ENCODE results near the gene HOXD3.

Gene HOXD3

GRCh38 chr2:176181551-176181950 is 24.4 kb downstream of the HOXD3 start:
- DNase-seq, result no peak

DNA sequence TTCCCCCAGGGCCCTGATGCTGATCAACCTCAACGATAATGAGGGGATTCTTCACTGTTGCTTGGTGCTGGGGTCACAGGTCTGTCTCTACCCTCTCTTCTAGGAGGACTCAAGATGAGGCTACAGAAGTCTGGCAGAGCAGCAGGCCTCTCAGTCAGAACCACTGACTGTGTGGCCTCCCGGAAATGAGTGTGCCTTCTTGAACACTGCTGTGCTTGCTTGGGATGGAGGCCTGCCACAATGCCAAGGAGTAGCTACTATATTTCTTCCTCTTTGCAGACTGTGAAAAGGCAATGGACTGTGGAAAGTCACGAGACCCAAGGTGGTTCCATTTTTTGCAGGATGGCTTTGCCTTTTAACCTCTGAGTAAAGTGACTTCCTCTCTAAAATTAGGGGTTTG is 25.6 kb downstream of the HOXD3 start:
- DNase-seq, result no peak

DNA sequence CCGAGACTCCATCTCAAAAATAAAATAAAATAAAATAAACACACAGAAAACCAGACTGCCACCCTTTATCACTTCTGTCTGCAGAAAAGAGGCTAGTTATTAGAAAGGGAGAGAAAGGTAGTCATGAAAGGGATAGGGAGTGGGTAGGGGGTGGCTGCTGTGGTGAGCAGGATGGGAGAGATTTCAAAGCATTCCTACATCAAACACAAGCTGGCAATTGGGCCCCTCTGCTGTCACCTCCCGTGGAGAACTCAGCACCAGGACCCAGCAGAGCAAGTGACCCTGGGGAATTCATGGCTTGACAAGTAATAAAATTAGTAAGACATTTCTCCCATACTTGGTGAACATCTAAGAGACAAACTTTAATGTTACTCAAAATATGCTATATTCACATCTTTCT is 27.6 kb downstream of the HOXD3 start:
- DNase-seq, result no peak

GRCh38 chr2:176186024-176186423 is 28.9 kb downstream of the HOXD3 start:
- DNase-seq, result no peak

DNA sequence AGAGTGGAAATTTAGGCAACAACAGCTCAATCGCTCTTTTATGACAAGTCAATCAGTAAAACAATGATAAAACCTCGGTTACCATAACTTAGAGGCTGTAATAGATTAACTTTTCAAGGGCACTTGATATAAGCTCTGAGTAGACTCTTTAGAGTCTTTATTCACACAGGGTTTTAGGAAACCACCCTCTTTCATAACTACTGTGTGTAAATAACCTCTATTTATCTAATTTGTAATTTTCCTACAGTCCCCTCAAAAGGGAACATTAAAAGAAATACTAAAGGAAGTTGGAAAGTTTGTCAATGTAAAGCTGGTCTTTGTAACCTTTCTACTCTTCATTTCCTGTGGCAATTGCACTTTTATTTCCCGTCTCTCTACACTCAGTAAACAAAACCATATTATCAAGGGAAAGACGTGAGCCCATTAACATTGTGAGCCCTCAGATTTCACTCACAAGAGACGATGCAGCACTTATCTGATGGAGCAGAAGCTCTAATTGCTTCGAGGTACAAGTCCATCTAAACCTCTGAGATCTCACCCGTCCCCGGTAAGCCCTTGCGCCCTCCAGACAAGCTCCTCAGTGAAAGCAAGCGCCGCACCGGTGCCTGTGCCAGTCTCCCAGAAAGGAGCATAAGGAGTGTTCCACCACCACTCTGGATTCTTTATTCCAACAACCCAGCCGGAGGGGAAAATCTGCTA is 30.2 kb downstream of the HOXD3 start:
- no peak for DNase-seq

DNA sequence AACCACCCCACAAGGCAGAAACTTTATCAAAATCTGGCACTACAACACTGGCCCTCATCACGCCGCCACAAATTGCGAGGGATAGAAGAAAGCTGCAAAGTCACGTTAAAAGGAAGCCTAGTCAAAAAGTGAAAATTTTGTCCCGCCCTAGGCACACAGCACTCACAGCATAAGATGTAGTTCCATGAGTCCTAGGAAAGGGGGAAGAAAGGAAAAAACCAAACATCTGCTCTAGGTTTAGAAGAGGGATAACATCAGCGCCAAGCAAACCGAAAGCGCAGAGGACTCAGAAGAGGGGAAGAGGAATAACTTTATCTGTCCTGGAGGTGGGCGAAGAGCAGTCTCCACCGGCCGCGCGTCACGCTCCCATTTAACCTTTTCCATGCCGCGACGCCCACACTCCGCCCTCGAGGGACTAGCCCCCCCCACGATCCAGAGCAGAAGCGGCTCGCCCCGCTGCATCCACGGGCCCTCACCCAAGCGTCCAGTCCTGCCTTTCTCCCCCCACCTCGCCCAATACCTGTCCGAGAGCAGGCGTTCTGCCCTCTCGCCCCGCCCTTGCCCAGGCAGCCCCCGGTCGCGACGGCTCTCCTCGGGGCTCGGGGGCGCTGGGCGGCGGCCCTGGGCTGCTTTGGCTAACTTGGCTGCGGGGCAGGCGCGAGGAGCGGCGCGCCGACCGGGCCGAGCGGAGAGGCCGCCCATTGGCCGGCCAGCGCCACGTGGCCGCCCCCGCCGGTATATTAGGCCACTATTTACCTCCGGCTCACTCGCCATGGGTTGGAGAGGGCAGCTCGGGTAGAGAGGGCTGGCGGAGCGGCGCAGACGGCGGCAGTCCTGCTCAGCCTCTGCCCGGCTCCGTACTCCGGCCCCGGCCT is 31.0 kb downstream of the HOXD3 start, which contains the start of gene HOXD1:
Gene HOXD1, plus strand, starts transcription at position 770 of the 875 bp plus-strand sequence. CDS start 134 bp downstream, outside the sequence.
- DNase-seq, result peak in 1 of 2 donors; percentile 66

- no peak for DNase-seq
These were observed 31.9 kb downstream of the HOXD3 start for GRCh38 chr2:176188774-176189680.

DNA sequence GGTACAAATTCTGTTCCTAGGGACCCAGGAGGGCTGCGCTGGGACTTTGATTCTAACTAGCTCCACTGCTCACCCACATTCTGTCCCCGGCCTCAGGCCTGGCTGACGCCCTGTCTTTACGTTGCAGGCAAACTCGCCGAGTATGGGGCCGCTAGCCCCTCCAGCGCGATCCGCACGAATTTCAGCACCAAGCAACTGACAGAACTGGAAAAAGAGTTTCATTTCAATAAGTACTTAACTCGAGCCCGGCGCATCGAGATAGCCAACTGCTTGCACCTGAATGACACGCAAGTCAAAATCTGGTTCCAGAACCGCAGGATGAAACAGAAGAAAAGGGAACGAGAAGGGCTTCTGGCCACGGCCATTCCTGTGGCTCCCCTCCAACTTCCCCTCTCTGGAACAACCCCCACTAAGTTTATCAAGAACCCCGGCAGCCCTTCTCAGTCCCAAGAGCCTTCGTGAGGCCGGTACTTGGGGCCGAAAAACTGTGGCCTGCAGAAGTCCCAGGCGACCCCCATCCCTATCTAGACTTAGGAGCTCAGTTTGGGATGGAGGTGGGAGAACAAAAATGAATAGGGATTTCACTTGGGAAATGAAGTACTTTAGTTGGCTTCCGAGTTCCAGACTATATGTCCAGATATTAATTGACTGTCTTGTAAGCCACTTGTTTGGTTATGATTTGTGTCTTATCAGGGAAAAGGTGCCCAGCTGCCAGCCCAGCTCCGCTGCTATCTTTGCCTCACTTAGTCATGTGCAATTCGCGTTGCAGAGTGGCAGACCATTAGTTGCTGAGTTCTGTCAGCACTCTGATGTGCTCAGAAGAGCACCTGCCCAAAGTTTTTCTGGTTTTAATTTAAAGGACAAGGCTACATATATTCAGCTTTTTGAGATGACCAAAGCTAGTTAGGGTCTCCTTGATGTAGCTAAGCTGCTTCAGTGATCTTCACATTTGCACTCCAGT is 32.9 kb downstream of the HOXD3 start:
- no peak for DNase-seq

GRCh38 chr2:176192351-176192750 is 35.2 kb downstream of the HOXD3 start:
- DNase-seq, result no peak

GRCh38 chr2:176193048-176193447 is 35.9 kb downstream of the HOXD3 start:
- DNase-seq, result peak in 1 of 2 donors; percentile 55

GRCh38 chr2:176199902-176200301 is 42.8 kb downstream of the HOXD3 start:
- no peak for DNase-seq

DNA sequence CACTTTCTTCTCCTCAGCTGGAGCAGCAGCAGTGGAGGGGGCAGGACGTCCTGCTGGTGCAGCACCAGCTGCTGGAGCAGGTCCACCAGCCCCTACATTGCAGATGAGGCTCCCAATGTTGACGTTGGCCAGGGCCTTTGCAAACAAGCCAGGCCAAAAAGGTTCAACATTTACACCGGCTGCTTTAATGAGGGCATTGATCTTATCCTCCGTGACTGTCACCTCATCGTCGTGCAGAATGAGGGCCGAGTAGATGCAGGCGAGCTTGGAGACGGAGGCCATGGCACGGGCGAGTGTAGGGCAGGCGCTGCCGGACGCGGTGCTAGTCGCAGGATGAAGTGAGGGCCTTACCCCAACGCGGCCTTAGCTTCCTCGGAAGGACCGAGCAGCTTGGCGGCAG is 43.9 kb downstream of the HOXD3 start:
- DNase-seq, result no peak

- DNase-seq, result no peak
These were observed 45.4 kb downstream of the HOXD3 start for GRCh38 chr2:176202491-176202890.

DNA sequence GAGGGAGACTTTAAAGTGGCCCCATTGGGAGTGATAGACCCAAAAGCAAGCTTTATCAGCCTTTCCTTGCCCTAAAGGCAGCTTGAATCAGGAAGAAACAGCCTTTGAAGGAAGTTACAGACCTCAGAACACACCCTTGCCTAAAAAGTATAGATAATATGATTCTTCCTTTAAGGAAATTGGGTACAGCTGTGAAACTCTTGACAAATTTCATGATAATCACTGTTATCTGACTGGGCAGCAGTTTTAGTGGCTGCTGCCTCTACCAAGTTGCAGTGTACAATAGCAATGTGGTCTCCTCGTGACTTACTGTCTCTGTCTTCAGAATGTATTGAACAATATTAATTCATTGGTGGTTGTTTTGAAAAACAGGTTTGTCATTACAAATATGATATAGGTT is 48.0 kb downstream of the HOXD3 start:
- no peak for DNase-seq

DNA sequence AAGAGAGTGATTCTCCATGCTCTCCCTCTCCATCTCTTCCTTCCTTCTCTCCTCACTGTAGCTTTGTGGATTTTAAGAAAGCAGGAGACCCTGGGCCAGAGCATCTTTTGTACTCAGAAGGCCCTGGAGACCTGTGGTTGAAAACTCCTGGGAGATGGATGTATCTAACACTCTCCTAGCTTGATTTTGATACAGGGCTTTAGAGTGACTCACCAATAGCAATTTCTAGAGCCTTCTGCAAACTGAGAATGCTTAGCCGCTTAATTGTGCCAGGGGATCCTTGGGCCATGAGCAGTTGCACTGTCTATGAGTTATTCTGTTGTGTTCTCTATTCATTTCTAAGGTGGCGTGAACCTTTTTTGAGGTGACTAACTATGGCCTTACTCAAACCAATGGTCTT is 49.0 kb downstream of the HOXD3 start:
- DNase-seq, result no peak

- no peak for DNase-seq
These were observed 49.6 kb downstream of the HOXD3 start for GRCh38 chr2:176206682-176207081.

- no peak for DNase-seq
These were observed 54.0 kb downstream of the HOXD3 start for GRCh38 chr2:176211110-176211509.

GRCh38 chr2:176212276-176212675 is 55.2 kb downstream of the HOXD3 start:
- no peak for DNase-seq

DNA sequence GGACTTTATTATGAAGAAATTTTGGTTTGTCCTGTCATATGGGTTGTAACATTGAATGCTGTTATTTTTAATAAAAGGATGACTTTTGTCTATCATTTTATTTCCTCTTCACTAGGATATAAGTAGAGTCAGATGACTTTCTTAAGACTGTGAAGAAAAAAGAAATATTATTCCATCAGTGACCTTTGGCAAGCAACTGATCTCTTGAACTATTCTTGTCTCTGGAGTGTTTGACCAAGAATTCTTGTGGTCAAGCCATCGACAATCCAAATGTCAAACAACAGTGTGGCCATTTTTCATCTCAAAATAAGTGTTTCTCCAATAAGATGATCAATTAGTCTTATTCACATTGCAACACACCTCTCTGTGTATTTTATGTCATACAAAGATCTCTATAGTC is 56.3 kb downstream of the HOXD3 start:
- DNase-seq, result no peak

Data from hippocampal formation (tissue), 2 donors.